NB4 (cell line): ENCODE data around the gene ANKRD11.
"Not testable (repeated sequence)": the region's sequence is repeated elsewhere in the genome, so short reads cannot be mapped to it uniquely, and the experiment has no call there.

Experiments used
- CTCF ChIP-seq: IDR thresholded peaks from one replicate; pipeline ENCODE4 v1.5.1; 2012; ENCODE audit warnings: low read depth, low read length
- POLR2A ChIP-seq: IDR thresholded peaks from 2 replicates; pipeline ENCODE4 v1.6.1; 2011; ENCODE audit warnings: mild to moderate bottlenecking; ENCODE audit not compliant: insufficient read length; ENCODE audit errors: extremely low read depth

DNA sequence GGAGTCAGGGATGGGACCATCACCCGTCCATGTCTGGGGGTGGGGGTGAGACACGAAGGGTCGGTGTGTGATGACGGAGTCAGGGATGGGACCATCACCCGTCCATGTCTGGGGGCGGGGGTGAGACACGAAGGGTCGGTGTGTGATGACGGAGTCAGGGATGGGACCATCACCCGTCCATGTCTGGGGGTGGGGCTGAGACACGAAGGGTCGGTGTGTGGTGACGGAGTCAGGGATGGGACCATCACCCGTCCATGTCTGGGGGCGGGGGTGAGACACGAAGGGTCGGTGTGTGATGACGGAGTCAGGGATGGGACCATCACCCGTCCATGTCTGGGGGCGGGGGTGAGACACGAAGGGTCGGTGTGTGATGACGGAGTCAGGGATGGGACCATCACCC, 69.1 kb downstream of the ANKRD11 start:
- TF ChIP-seq CTCF, POLR2A: not testable (repeated sequence)
